ENCODE measurements around the gene ZBTB7B. TPM values are rescaled to one million over a fixed set of nuclear protein-coding genes. Genes with fewer than 3 reads are reported as not detected.

ZBTB7B gene
- total RNA-seq, 4 donors from 2014 or later = 3.8 to 53.4 (median 11.9) TPM

- intact Hi-C loops (cut with DNase I; ENCODE audit: low total_unique reads) = no loop called here
- H3K9me3 ChIP-seq = no peaks in the 10 kb centered on the region
- peak overlapping the region; percentile 74 to 88 for H3K27ac ChIP-seq
- peak overlapping the region; percentile 61 to 68 for H3K4me3 ChIP-seq
- no peaks in the 10 kb centered on the region for H3K27me3 ChIP-seq
- no peak for DNase-seq
- no peaks in the 10 kb centered on the region for H3K36me3 ChIP-seq
- no peak for TF ChIP-seq POLR2A (IDR thresholded peaks at IDR 0.05)
- TF ChIP-seq CTCF (IDR thresholded peaks at IDR 0.05) = no peak
- no peaks in the 10 kb centered on the region for H3K4me1 ChIP-seq
Observed at GRCh38 chr1:155049651-155050559, 47.3 kb downstream of the ZBTB7B start.

- Histone ChIP-seq H3K27ac (peak within 1 kb of the TSS; percentile 74 to 88), H3K27me3 (no peaks in the 10 kb centered on the region), H3K9me3 (no peaks in the 10 kb centered on the region), H3K36me3 (no peaks in the 10 kb centered on the region), H3K4me3 (peak within 1 kb of the TSS; percentile 61 to 68), H3K4me1 (no peaks in the 10 kb centered on the region)
- peak; percentile 72 to 84 for DNase-seq
- intact Hi-C loops (cut with DNase I; ENCODE audit: low total_unique reads) = no loop called here
- TF ChIP-seq POLR2A (IDR thresholded peaks at IDR 0.05) = peak in 1 of 2 donors; percentile 44
- TF ChIP-seq CTCF (IDR thresholded peaks at IDR 0.05) = peak; percentile 66 to 89 (median 86)
Observed at GRCh38 chr1:155050560-155051341, 48.1 kb downstream of the ZBTB7B start, which contains the start of gene ADAM15. TSS of gene ADAM15 (plus strand) at chr1:155051316. CDS start at chr1:155051387, 71 bp downstream.

- Histone ChIP-seq H3K36me3 (no peaks in the 10 kb centered on the region), H3K27ac (peak overlapping the region; percentile 72 to 88), H3K4me1 (no peaks in the 10 kb centered on the region), H3K27me3 (no peaks in the 10 kb centered on the region), H3K9me3 (no peaks in the 10 kb centered on the region), H3K4me3 (peak overlapping the region; percentile 61 to 68)
- peak in 1 of 4 experiments; percentile 9 for TF ChIP-seq CTCF (IDR thresholded peaks at IDR 0.05)
- TF ChIP-seq POLR2A (IDR thresholded peaks at IDR 0.05) = peak in 1 of 2 donors; percentile 49
- intact Hi-C loops (cut with DNase I; ENCODE audit: low total_unique reads) = no loop called here
- no peak for DNase-seq
Observed at GRCh38 chr1:155051342-155051776, 48.8 kb downstream of the ZBTB7B start.

- Histone ChIP-seq H3K36me3 (no peaks in the 10 kb centered on the region), H3K9me3 (no peaks in the 10 kb centered on the region), H3K4me3 (peak overlapping the region; percentile 61 to 68), H3K27ac (peak overlapping the region; percentile 72 to 88), H3K4me1 (no peaks in the 10 kb centered on the region), H3K27me3 (no peaks in the 10 kb centered on the region)
- intact Hi-C loops (cut with DNase I; ENCODE audit: low total_unique reads) = no loop called here
- DNase-seq = peak; percentile 67 to 72
- TF ChIP-seq POLR2A (IDR thresholded peaks at IDR 0.05) (no peak), CTCF (IDR thresholded peaks at IDR 0.05) (no peak)
Observed at GRCh38 chr1:155051777-155052398, 49.3 kb downstream of the ZBTB7B start.
